ENCODE results near the gene NPY4R2. TPM values are rescaled to one million over a fixed set of nuclear protein-coding genes. Genes with fewer than 3 reads are reported as not detected.
"Not testable (repeated sequence)": the region's sequence is repeated elsewhere in the genome, so short reads cannot be mapped to it uniquely, and the experiment has no call there.

The NPY4R2 gene
- total RNA-seq, result 1 to 10 TPM in 1 of 4 donors, under 1 TPM in 1, not detected in 2; 0.28 to 5.8 TPM

GRCh38 chr10:47918475-47918874, at the start of gene NPY4R2:
TSS of gene NPY4R2 (plus strand) at chr10:47918662. CDS start at chr10:47921988, 3,326 bp downstream.
- ATAC-seq (ENCODE audit: low FRiP score); DNase-seq (ENCODE audit: low spot score): not testable (repeated sequence)

- ATAC-seq (ENCODE audit: low FRiP score); DNase-seq (ENCODE audit: low spot score): not testable (repeated sequence)
Observed at GRCh38 chr10:47870887-47871286, 47.6 kb upstream of the NPY4R2 start.

GRCh38 chr10:47871485-47872180, 46.8 kb upstream of the NPY4R2 start:
- not testable (repeated sequence) for DNase-seq (ENCODE audit: low spot score); ATAC-seq (ENCODE audit: low FRiP score)

GRCh38 chr10:47872236-47872635, 46.2 kb upstream of the NPY4R2 start:
- DNase-seq (ENCODE audit: low spot score), result not testable (repeated sequence)

GRCh38 chr10:47884239-47884638, 34.2 kb upstream of the NPY4R2 start:
- not testable (repeated sequence) for ATAC-seq (ENCODE audit: low FRiP score); DNase-seq (ENCODE audit: low spot score)

More at GRCh38 chr10:47872236-47872635, 46.2 kb upstream of the NPY4R2 start:
- not testable (repeated sequence) for ATAC-seq (ENCODE audit: low FRiP score)

- not testable (repeated sequence) for ATAC-seq (ENCODE audit: low FRiP score); DNase-seq (ENCODE audit: low spot score)
Observed at GRCh38 chr10:47884934-47885333, 33.5 kb upstream of the NPY4R2 start.

GRCh38 chr10:47886356-47886755, 32.1 kb upstream of the NPY4R2 start:
- DNase-seq (ENCODE audit: low spot score); ATAC-seq (ENCODE audit: low FRiP score): not testable (repeated sequence)

GRCh38 chr10:47886827-47887226, 31.6 kb upstream of the NPY4R2 start:
- not testable (repeated sequence) for DNase-seq (ENCODE audit: low spot score); ATAC-seq (ENCODE audit: low FRiP score)

GRCh38 chr10:47890737-47891136, 27.7 kb upstream of the NPY4R2 start:
- DNase-seq (ENCODE audit: low spot score); ATAC-seq (ENCODE audit: low FRiP score): not testable (repeated sequence)

GRCh38 chr10:47892494-47893261, 25.8 kb upstream of the NPY4R2 start:
- not testable (repeated sequence) for DNase-seq (ENCODE audit: low spot score); ATAC-seq (ENCODE audit: low FRiP score)

- ATAC-seq (ENCODE audit: low FRiP score); DNase-seq (ENCODE audit: low spot score): not testable (repeated sequence)
Observed at GRCh38 chr10:47894571-47894970, 23.9 kb upstream of the NPY4R2 start.

- not testable (repeated sequence) for DNase-seq (ENCODE audit: low spot score)
Observed at GRCh38 chr10:47897813-47898212, 20.6 kb upstream of the NPY4R2 start.

GRCh38 chr10:47909333-47909732, 9.1 kb upstream of the NPY4R2 start:
- not testable (repeated sequence) for ATAC-seq (ENCODE audit: low FRiP score); DNase-seq (ENCODE audit: low spot score)

More at GRCh38 chr10:47897813-47898212, 20.6 kb upstream of the NPY4R2 start:
- not testable (repeated sequence) for ATAC-seq (ENCODE audit: low FRiP score)

GRCh38 chr10:47910486-47910885, 8.0 kb upstream of the NPY4R2 start:
- ATAC-seq (ENCODE audit: low FRiP score); DNase-seq (ENCODE audit: low spot score): not testable (repeated sequence)

GRCh38 chr10:47914052-47914451, 4.4 kb upstream of the NPY4R2 start:
- ATAC-seq (ENCODE audit: low FRiP score); DNase-seq (ENCODE audit: low spot score): not testable (repeated sequence)

GRCh38 chr10:47915849-47916548, 2.5 kb upstream of the NPY4R2 start:
- ATAC-seq (ENCODE audit: low FRiP score), result peak; percentile 41
- not testable (repeated sequence) for DNase-seq (ENCODE audit: low spot score)

- not testable (repeated sequence) for DNase-seq (ENCODE audit: low spot score); ATAC-seq (ENCODE audit: low FRiP score)
Observed at GRCh38 chr10:47920610-47921009, 2.1 kb downstream of the NPY4R2 start.

- not testable (repeated sequence) for DNase-seq (ENCODE audit: low spot score); ATAC-seq (ENCODE audit: low FRiP score)
Observed at GRCh38 chr10:47922503-47922902, 4.0 kb downstream of the NPY4R2 start.

- not testable (repeated sequence) for ATAC-seq (ENCODE audit: low FRiP score); DNase-seq (ENCODE audit: low spot score)
Observed at GRCh38 chr10:47924628-47925027, 6.2 kb downstream of the NPY4R2 start.
